Liver (tissue), 9 donors: ENCODE data around the gene ISCA2. TPM values are rescaled to one million over a fixed set of nuclear protein-coding genes. Genes with fewer than 3 reads are reported as not detected.

Experiments used
- DNase-seq: peaks from one replicate; pipeline ENCODE4 v3.0.0-alpha.2; 2017; ENCODE audit warnings: low spot score
- H3K27ac ChIP-seq, 2 donors: one replicate each; pipeline ENCODE4 v1.7.0; 2013; ENCODE audit warnings: inconsistent platforms in 2 of 2, low read length in 2 of 2, control low read depth in 1 of 2, low read depth in 1 of 2, mild to moderate bottlenecking in 1 of 2
- H3K27me3 ChIP-seq, 4 donors: one replicate each; pipeline versions ENCODE4 v1.6.1 to v1.7.0; 2013; ENCODE audit warnings: low read length in 3 of 4, inconsistent platforms in 1 of 4, mild to moderate bottlenecking in 1 of 4, moderate library complexity in 1 of 4; ENCODE audit not compliant: control insufficient read depth in 4 of 4, insufficient read depth in 4 of 4
- H3K36me3 ChIP-seq, 4 donors: one replicate each; pipeline versions ENCODE4 v1.6.1 to v1.7.0; 2013; ENCODE audit warnings: low read length in 3 of 4, mild to moderate bottlenecking in 3 of 4, low read depth in 1 of 4, moderate library complexity in 1 of 4; ENCODE audit not compliant: control insufficient read depth in 4 of 4, insufficient read depth in 3 of 4
- H3K4me1 ChIP-seq, 4 donors: one replicate each; pipeline versions ENCODE4 v1.6.1 to v1.7.0; 2013; ENCODE audit warnings: low read length in 3 of 4, mild to moderate bottlenecking in 3 of 4, moderate library complexity in 1 of 4; ENCODE audit not compliant: control insufficient read depth in 4 of 4, insufficient read depth in 4 of 4
- H3K4me3 ChIP-seq, 3 donors: one replicate each; pipeline versions ENCODE4 v1.6.1 to v1.7.0; 2013; ENCODE audit warnings: low read length in 3 of 3, control low read depth in 1 of 3, low read depth in 1 of 3, mild to moderate bottlenecking in 1 of 3
- H3K9ac ChIP-seq, 2 donors: one replicate each; pipeline ENCODE4 v1.7.0; 2013; ENCODE audit warnings: low read length in 2 of 2, mild to moderate bottlenecking in 2 of 2, moderate library complexity in 2 of 2, control low read depth in 1 of 2, low read depth in 1 of 2
- H3K9me3 ChIP-seq, 4 donors: one replicate each; pipeline versions ENCODE4 v1.6.1 to v1.7.0; 2013; ENCODE audit warnings: low read length in 3 of 4; ENCODE audit not compliant: control insufficient read depth in 4 of 4
- EGR1 ChIP-seq, 2 donors: IDR thresholded peaks; 2 replicates each; pipeline ENCODE4 v1.6.1; 2016 to 2018; ENCODE audit warnings: antibody characterized with exemption in 2 of 2, low read depth in 2 of 2
- FOXA1 ChIP-seq: IDR thresholded peaks from 2 replicates; pipeline ENCODE4 v1.6.1; 2016; ENCODE audit warnings: antibody characterized with exemption
- FOXA2 ChIP-seq: IDR thresholded peaks from 2 replicates; pipeline ENCODE4 v1.6.1; 2016; ENCODE audit warnings: antibody characterized with exemption
- GABPA ChIP-seq, 2 donors: IDR thresholded peaks in 1 of 2; conservative IDR thresholded peaks in 1 of 2; 2 replicates each; pipeline ENCODE4 v1.6.1; 2016; ENCODE audit warnings: antibody characterized with exemption in 2 of 2, mild to moderate bottlenecking in 1 of 2, moderate library complexity in 1 of 2
- HNF4A ChIP-seq, 2 donors: conservative IDR thresholded peaks; 2 replicates each; pipeline ENCODE4 v1.6.1; 2016; ENCODE audit warnings: antibody characterized with exemption in 2 of 2, mild to moderate bottlenecking in 2 of 2
- HNF4G ChIP-seq: IDR thresholded peaks from 2 replicates; pipeline ENCODE4 v1.6.1; 2016; ENCODE audit warnings: antibody characterized with exemption
- JUND ChIP-seq, 2 donors: IDR thresholded peaks; 2 replicates each; pipeline ENCODE4 v1.6.1; 2016; ENCODE audit warnings: antibody characterized with exemption in 2 of 2
- RAD21 ChIP-seq, 2 donors: IDR thresholded peaks; 2 replicates each; pipeline ENCODE4 v1.6.1; 2016; ENCODE audit warnings: antibody characterized with exemption in 2 of 2, mild to moderate bottlenecking in 2 of 2
- RXRA ChIP-seq, 2 donors: IDR thresholded peaks; 2 replicates each; pipeline ENCODE4 v1.6.1; 2017 to 2018; ENCODE audit warnings: antibody characterized with exemption in 2 of 2, mild to moderate bottlenecking in 1 of 2
- SP1 ChIP-seq: IDR thresholded peaks from 2 replicates; pipeline ENCODE4 v1.6.1; 2018; ENCODE audit warnings: antibody characterized with exemption, mild to moderate bottlenecking
- TAF1 ChIP-seq: conservative IDR thresholded peaks from 2 replicates; pipeline ENCODE4 v1.6.1; 2016; ENCODE audit warnings: antibody characterized with exemption, mild to moderate bottlenecking
- YY1 ChIP-seq: IDR thresholded peaks from 2 replicates; pipeline ENCODE4 v1.6.1; 2016; ENCODE audit warnings: antibody characterized with exemption, mild to moderate bottlenecking
- WGBS: extraction: QIAGEN DNeasy Blood & Tissue Kit; methylation state at CpG from one replicate; pipeline ENCODE4 v1.1.7; 2013; 5-methylcytosine and 5-hydroxymethylcytosine counted together
- polyA plus RNA-seq, 2 donors: library from polyadenylated mRNA; stranded (reverse) in 1 of 2; unstranded in 1 of 2; fragments of 200-250 nt in 1 of 2; fragments of >200 nt in 1 of 2; fragmentation: Nextera tagmentation in 1 of 2; extraction: Ambion mirVana in 1 of 2; gene quantifications; one replicate each; pipeline versions ENCODE4 v1.2.1 to v1.2.3, GENCODE V29; 2013 to 2015
- total RNA-seq, 2 donors: library from RNA; depleted of rRNA; stranded (reverse); fragments of >200 nt; gene quantifications; one replicate each; pipeline ENCODE4 v1.2.3, GENCODE V29; 2014
- TF ChIP-seq, protein P1 (sequence below): IDR thresholded peaks from 2 replicates; pipeline ENCODE4 v1.6.1; 2016; ENCODE audit warnings: antibody characterized with exemption
- TF ChIP-seq, protein P2 (sequence below): IDR thresholded peaks from 2 replicates; pipeline ENCODE4 v1.6.1; 2016; ENCODE audit warnings: antibody characterized with exemption
- TF ChIP-seq, protein P3 (sequence below): IDR thresholded peaks from 2 replicates; pipeline ENCODE4 v1.6.1; 2016; ENCODE audit warnings: antibody characterized with exemption
- TF ChIP-seq, protein P4 (sequence below): fragments of 150-350 bp; IDR thresholded peaks from 2 replicates; pipeline ENCODE4 v1.5.1; 2017; ENCODE audit warnings: improper control_type of control experiment, low read depth, low read length; ENCODE audit not compliant: missing input control
- TF ChIP-seq, protein P5 (sequence below): IDR thresholded peaks from 2 replicates; pipeline ENCODE4 v1.6.1; 2016; ENCODE audit warnings: antibody characterized with exemption, mild to moderate bottlenecking
- donor health status: healthy.
- donor health status: healthy.
- donor health status: healthy.
- donor health status: healthy.
- donor health status: healthy.

The ISCA2 gene
- total and polyA plus RNA-seq, 4 donors = 7.1 to 35.3 (median 15.8) TPM

DNA sequence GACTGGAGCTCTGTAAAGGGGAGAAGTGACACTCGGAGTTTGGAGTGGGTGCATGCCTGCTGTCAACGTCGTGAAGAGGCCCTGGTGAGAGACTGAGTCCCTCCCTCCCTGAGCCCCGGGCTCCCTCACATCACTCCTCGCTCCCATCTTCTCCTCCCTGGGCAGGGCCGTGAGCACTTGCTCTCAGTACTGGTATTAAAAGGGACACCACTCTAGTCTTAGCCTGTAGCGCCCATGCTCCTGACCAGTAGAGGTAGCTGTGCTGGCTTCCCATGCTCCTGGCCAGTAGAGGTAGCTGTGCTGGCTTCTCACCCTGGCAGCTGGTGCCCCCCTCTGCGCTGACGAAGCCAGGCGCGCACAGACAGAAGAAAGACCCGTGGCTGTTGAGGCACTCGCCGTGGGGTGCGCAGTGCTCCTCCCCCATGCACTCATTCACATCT is 14.7 kb downstream of the ISCA2 start:
- no peak for DNase-seq

DNA sequence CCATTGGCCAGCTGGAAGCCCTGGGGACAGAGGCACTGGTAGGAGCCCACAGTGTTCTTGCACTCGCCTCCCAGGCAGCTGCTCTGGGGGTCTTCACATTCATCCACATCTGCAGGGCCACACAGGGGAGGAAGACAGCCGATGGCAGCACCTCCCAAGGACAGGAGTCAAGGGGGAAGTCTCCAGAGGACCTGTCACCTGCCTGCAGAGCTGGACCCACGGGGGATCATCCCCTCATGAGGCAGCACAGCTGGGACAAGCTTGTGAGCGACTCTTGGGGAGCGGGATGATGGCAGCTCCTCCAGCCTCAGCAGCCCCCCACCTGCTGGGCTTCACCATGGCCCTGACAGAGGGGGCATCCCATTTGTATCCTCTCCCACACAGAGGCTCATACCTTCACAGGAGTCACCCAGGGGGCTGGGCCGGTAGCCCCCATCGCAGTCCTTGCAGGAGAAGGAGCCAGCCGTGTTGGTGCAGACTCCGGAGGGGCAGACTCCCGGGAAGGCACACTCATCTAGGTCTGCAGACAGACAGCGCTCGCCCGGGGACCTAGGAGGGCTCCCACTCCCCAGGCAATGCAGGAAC is 15.4 kb downstream of the ISCA2 start:
- Histone ChIP-seq H3K4me1 (no peaks in the 10 kb centered on the region), H3K27me3 (no peaks in the 10 kb centered on the region), H3K27ac (no peak overlapping the region), H3K9ac (no peak overlapping the region), H3K4me3 (no peak overlapping the region), H3K36me3 (no peaks in the 10 kb centered on the region), H3K9me3 (no peaks in the 10 kb centered on the region)
- 70% methylated on average over 13 of the region's 13 CpGs for WGBS
- TF ChIP-seq, protein P1, sequence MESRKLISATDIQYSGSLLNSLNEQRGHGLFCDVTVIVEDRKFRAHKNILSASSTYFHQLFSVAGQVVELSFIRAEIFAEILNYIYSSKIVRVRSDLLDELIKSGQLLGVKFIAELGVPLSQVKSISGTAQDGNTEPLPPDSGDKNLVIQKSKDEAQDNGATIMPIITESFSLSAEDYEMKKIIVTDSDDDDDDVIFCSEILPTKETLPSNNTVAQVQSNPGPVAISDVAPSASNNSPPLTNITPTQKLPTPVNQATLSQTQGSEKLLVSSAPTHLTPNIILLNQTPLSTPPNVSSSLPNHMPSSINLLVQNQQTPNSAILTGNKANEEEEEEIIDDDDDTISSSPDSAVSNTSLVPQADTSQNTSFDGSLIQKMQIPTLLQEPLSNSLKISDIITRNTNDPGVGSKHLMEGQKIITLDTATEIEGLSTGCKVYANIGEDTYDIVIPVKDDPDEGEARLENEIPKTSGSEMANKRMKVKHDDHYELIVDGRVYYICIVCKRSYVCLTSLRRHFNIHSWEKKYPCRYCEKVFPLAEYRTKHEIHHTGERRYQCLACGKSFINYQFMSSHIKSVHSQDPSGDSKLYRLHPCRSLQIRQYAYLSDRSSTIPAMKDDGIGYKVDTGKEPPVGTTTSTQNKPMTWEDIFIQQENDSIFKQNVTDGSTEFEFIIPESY = no peak
- TF ChIP-seq FOXA2 (no peak), YY1 (no peak), SP1 (no peak), JUND (IDR thresholded peaks at IDR 0.05) (no peak), FOXA1 (no peak), HNF4A (conservative IDR thresholded peaks at IDR 0.05) (no peak), GABPA (IDR thresholded peaks at IDR 0.05 in 1 of 2, conservative IDR thresholded peaks at IDR 0.05 in 1 of 2) (no peak), RAD21 (IDR thresholded peaks at IDR 0.05) (no peak), TAF1 (no peak), RXRA (IDR thresholded peaks at IDR 0.05) (no peak), EGR1 (IDR thresholded peaks at IDR 0.05; ENCODE audit: low read depth in 2 of 2) (no peak)
- TF ChIP-seq, protein P2, sequence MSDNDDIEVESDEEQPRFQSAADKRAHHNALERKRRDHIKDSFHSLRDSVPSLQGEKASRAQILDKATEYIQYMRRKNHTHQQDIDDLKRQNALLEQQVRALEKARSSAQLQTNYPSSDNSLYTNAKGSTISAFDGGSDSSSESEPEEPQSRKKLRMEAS = no peak
- TF ChIP-seq, protein P3, sequence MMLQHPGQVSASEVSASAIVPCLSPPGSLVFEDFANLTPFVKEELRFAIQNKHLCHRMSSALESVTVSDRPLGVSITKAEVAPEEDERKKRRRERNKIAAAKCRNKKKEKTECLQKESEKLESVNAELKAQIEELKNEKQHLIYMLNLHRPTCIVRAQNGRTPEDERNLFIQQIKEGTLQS = no peak
- TF ChIP-seq, protein P4, sequence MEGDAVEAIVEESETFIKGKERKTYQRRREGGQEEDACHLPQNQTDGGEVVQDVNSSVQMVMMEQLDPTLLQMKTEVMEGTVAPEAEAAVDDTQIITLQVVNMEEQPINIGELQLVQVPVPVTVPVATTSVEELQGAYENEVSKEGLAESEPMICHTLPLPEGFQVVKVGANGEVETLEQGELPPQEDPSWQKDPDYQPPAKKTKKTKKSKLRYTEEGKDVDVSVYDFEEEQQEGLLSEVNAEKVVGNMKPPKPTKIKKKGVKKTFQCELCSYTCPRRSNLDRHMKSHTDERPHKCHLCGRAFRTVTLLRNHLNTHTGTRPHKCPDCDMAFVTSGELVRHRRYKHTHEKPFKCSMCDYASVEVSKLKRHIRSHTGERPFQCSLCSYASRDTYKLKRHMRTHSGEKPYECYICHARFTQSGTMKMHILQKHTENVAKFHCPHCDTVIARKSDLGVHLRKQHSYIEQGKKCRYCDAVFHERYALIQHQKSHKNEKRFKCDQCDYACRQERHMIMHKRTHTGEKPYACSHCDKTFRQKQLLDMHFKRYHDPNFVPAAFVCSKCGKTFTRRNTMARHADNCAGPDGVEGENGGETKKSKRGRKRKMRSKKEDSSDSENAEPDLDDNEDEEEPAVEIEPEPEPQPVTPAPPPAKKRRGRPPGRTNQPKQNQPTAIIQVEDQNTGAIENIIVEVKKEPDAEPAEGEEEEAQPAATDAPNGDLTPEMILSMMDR = no peak
- DNase-seq = no peak

More for the DNA sequence above, 14.7 kb downstream of the ISCA2 start:
- TF ChIP-seq, protein P5, sequence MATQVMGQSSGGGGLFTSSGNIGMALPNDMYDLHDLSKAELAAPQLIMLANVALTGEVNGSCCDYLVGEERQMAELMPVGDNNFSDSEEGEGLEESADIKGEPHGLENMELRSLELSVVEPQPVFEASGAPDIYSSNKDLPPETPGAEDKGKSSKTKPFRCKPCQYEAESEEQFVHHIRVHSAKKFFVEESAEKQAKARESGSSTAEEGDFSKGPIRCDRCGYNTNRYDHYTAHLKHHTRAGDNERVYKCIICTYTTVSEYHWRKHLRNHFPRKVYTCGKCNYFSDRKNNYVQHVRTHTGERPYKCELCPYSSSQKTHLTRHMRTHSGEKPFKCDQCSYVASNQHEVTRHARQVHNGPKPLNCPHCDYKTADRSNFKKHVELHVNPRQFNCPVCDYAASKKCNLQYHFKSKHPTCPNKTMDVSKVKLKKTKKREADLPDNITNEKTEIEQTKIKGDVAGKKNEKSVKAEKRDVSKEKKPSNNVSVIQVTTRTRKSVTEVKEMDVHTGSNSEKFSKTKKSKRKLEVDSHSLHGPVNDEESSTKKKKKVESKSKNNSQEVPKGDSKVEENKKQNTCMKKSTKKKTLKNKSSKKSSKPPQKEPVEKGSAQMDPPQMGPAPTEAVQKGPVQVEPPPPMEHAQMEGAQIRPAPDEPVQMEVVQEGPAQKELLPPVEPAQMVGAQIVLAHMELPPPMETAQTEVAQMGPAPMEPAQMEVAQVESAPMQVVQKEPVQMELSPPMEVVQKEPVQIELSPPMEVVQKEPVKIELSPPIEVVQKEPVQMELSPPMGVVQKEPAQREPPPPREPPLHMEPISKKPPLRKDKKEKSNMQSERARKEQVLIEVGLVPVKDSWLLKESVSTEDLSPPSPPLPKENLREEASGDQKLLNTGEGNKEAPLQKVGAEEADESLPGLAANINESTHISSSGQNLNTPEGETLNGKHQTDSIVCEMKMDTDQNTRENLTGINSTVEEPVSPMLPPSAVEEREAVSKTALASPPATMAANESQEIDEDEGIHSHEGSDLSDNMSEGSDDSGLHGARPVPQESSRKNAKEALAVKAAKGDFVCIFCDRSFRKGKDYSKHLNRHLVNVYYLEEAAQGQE = no peak
- TF ChIP-seq JUND (IDR thresholded peaks at IDR 0.05) (no peak), FOXA1 (no peak), RAD21 (IDR thresholded peaks at IDR 0.05) (no peak), RXRA (IDR thresholded peaks at IDR 0.05) (no peak), TAF1 (no peak), HNF4A (conservative IDR thresholded peaks at IDR 0.05) (no peak), HNF4G (no peak), EGR1 (IDR thresholded peaks at IDR 0.05; ENCODE audit: low read depth in 2 of 2) (no peak)
- TF ChIP-seq, protein P3 = no peak
- Histone ChIP-seq H3K27ac (no peak overlapping the region), H3K4me1 (no peaks in the 10 kb centered on the region), H3K9me3 (no peaks in the 10 kb centered on the region), H3K4me3 (no peak overlapping the region), H3K27me3 (no peaks in the 10 kb centered on the region), H3K9ac (no peak overlapping the region), H3K36me3 (no peaks in the 10 kb centered on the region)
- 45% methylated on average over 15 of the region's 15 CpGs for WGBS
